Osteoblast (primary cell): ENCODE measurements around the gene GSAP. TPM values are rescaled to one million over a fixed set of nuclear protein-coding genes. Genes with fewer than 3 reads are reported as not detected.

Source experiments
- DNase-seq: peaks from one replicate; pipeline ENCODE4 v3.0.0; 2011; ENCODE audit warnings: low spot score, mixed read lengths; ENCODE audit not compliant: insufficient read length; ENCODE audit errors: missing footprints
- H2AFZ ChIP-seq: 2 replicates; pipeline ENCODE4 v1.6.0; 2011; ENCODE audit warnings: mild to moderate bottlenecking, low read length
- H3K27ac ChIP-seq: 2 replicates; pipeline ENCODE4 v1.5.1; 2011; ENCODE audit warnings: mild to moderate bottlenecking, low read depth, low read length, moderate library complexity
- H3K27me3 ChIP-seq: 2 replicates; pipeline ENCODE4 v1.6.0; 2012; ENCODE audit warnings: mild to moderate bottlenecking, control low read depth, inconsistent platforms, low read length, moderate library complexity; ENCODE audit not compliant: insufficient read depth
- H3K36me3 ChIP-seq: 2 replicates; pipeline ENCODE4 v1.5.1; 2011; ENCODE audit warnings: mild to moderate bottlenecking, low read length, control low read depth, moderate library complexity; ENCODE audit not compliant: insufficient read depth
- H3K4me1 ChIP-seq: 2 replicates; pipeline ENCODE4 v1.5.1; 2011; ENCODE audit warnings: mild to moderate bottlenecking, low read length, control low read depth, moderate library complexity; ENCODE audit not compliant: insufficient read depth
- H3K4me2 ChIP-seq: 2 replicates; pipeline ENCODE4 v1.6.0; 2011; ENCODE audit warnings: mild to moderate bottlenecking, low read length; ENCODE audit not compliant: insufficient read depth
- H3K4me3 ChIP-seq: fragments of 200-600 bp; sonication (generic); 3 replicates; pipeline ENCODE4 v1.5.1; 2012; ENCODE audit warnings: mild to moderate bottlenecking, low read length, inconsistent platforms; ENCODE audit not compliant: insufficient read depth
- H3K79me2 ChIP-seq: 2 replicates; pipeline ENCODE4 v1.6.0; 2012; ENCODE audit warnings: mild to moderate bottlenecking, low read length, control low read depth, inconsistent platforms; ENCODE audit not compliant: insufficient read depth
- H3K9me3 ChIP-seq: 2 replicates; pipeline ENCODE4 v1.5.1; 2011; ENCODE audit warnings: low read depth, low read length, control low read depth
- H4K20me1 ChIP-seq: 2 replicates; pipeline ENCODE4 v1.6.0; 2012; ENCODE audit warnings: mild to moderate bottlenecking, low read length, control low read depth; ENCODE audit not compliant: insufficient read depth
- total RNA-seq: library from RNA; depleted of rRNA; stranded (reverse); fragments of >200 nt; gene quantifications from 2 replicates; pipeline ENCODE4 v1.2.3, GENCODE V29; 2012
- TF ChIP-seq, protein P1 (sequence below): IDR thresholded peaks from 2 replicates; pipeline ENCODE4 v1.5.1; 2011; ENCODE audit warnings: mild to moderate bottlenecking, low read depth, low read length, moderate library complexity; ENCODE audit errors: extremely low read depth

The GSAP gene
- total RNA-seq, 1 donor: 13.0 TPM

- DNase-seq: no peak
- no peaks in the 10 kb centered on the region for H4K20me1 ChIP-seq
- no peaks in the 10 kb centered on the region for H3K9me3 ChIP-seq
- H3K27ac ChIP-seq: no peak overlapping the region
- no peaks in the 10 kb centered on the region for H3K79me2 ChIP-seq
- H3K4me1 ChIP-seq: no peaks in the 10 kb centered on the region
- H3K4me2 ChIP-seq: no peak overlapping the region
- H3K36me3 ChIP-seq: no peaks in the 10 kb centered on the region
- no peaks in the 10 kb centered on the region for H3K27me3 ChIP-seq
- H3K4me3 ChIP-seq: no peak overlapping the region
- TF ChIP-seq, protein P1, sequence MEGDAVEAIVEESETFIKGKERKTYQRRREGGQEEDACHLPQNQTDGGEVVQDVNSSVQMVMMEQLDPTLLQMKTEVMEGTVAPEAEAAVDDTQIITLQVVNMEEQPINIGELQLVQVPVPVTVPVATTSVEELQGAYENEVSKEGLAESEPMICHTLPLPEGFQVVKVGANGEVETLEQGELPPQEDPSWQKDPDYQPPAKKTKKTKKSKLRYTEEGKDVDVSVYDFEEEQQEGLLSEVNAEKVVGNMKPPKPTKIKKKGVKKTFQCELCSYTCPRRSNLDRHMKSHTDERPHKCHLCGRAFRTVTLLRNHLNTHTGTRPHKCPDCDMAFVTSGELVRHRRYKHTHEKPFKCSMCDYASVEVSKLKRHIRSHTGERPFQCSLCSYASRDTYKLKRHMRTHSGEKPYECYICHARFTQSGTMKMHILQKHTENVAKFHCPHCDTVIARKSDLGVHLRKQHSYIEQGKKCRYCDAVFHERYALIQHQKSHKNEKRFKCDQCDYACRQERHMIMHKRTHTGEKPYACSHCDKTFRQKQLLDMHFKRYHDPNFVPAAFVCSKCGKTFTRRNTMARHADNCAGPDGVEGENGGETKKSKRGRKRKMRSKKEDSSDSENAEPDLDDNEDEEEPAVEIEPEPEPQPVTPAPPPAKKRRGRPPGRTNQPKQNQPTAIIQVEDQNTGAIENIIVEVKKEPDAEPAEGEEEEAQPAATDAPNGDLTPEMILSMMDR: no peak
- no peak overlapping the region for H2AFZ ChIP-seq
Observed at GRCh38 chr7:77290425-77290824, 125.7 kb downstream of the GSAP start.

GRCh38 chr7:77289387-77289786, 126.8 kb downstream of the GSAP start:
- H4K20me1 ChIP-seq: no peaks in the 10 kb centered on the region
- no peaks in the 10 kb centered on the region for H3K36me3 ChIP-seq
- DNase-seq: no peak
- TF ChIP-seq, protein P1: no peak
- no peaks in the 10 kb centered on the region for H3K4me1 ChIP-seq
- no peak overlapping the region for H3K4me2 ChIP-seq
- no peak overlapping the region for H3K4me3 ChIP-seq
- H3K9me3 ChIP-seq: no peaks in the 10 kb centered on the region
- H3K27me3 ChIP-seq: no peaks in the 10 kb centered on the region
- no peaks in the 10 kb centered on the region for H3K79me2 ChIP-seq
- H2AFZ ChIP-seq: no peak overlapping the region
- H3K27ac ChIP-seq: no peak overlapping the region

GRCh38 chr7:77288676-77289320, 127.4 kb downstream of the GSAP start:
- no peak overlapping the region for H3K4me2 ChIP-seq
- no peaks in the 10 kb centered on the region for H4K20me1 ChIP-seq
- H3K4me1 ChIP-seq: no peaks in the 10 kb centered on the region
- TF ChIP-seq, protein P1: no peak
- DNase-seq: no peak
- H3K9me3 ChIP-seq: no peaks in the 10 kb centered on the region
- H3K27ac ChIP-seq: no peak overlapping the region
- H3K79me2 ChIP-seq: no peaks in the 10 kb centered on the region
- no peak overlapping the region for H2AFZ ChIP-seq
- no peaks in the 10 kb centered on the region for H3K36me3 ChIP-seq
- no peaks in the 10 kb centered on the region for H3K27me3 ChIP-seq
- no peak overlapping the region for H3K4me3 ChIP-seq

GRCh38 chr7:77284616-77285015, 131.5 kb downstream of the GSAP start:
- H3K4me3 ChIP-seq: no peak overlapping the region
- H3K27ac ChIP-seq: no peak overlapping the region
- no peak overlapping the region for H2AFZ ChIP-seq
- H3K4me1 ChIP-seq: no peaks in the 10 kb centered on the region
- H3K27me3 ChIP-seq: no peaks in the 10 kb centered on the region
- H3K4me2 ChIP-seq: no peak overlapping the region
- TF ChIP-seq, protein P1: no peak
- H3K36me3 ChIP-seq: no peaks in the 10 kb centered on the region
- H3K9me3 ChIP-seq: no peaks in the 10 kb centered on the region
- no peak for DNase-seq
- no peaks in the 10 kb centered on the region for H3K79me2 ChIP-seq
- H4K20me1 ChIP-seq: no peaks in the 10 kb centered on the region
